WTC11 (cell line): ENCODE measurements around the gene ALPK1.

ENCODE experiments used
- CTCF ChIP-seq: fragments of 200-600 bp; IDR thresholded peaks from 2 replicates; pipeline ENCODE4 v1.8.0; 2022; ENCODE audit warnings: antibody characterized with exemption
- PRDM15 ChIP-seq: sonication (generic); formaldehyde crosslinking; IDR thresholded peaks from 2 replicates; pipeline ENCODE4 v1.8.0; 2022; ENCODE audit warnings: missing genetic modification reagents
- SP1 ChIP-seq: sonication (generic); formaldehyde crosslinking; conservative IDR thresholded peaks from 2 replicates; pipeline ENCODE4 v1.8.1; 2022; ENCODE audit warnings: missing genetic modification reagents
- USF2 ChIP-seq: sonication (generic); formaldehyde crosslinking; IDR thresholded peaks from 2 replicates; pipeline ENCODE4 v1.8.1; 2023; ENCODE audit warnings: mild to moderate bottlenecking, missing genetic modification reagents, moderate library complexity

GRCh38 chr4:112377594-112378242, 80.5 kb downstream of the ALPK1 start:
- TF ChIP-seq CTCF (no peak), PRDM15 (CRISPR knock-in tag) (no peak), USF2 (no peak), SP1 (CRISPR knock-in tag) (no peak)
